Parathyroid adenoma (tissue), 2 donors: ENCODE results near the gene PRKCH.
A peak's percentile ranks its signal among the peaks of the same experiment; 100 is the strongest.

Source experiments
- H2AFZ ChIP-seq: fragments of 300-600 bp; sonication (generic); one replicate; pipeline ENCODE4 v1.7.0; 2017; ENCODE audit warnings: antibody characterized with exemption, mild to moderate bottlenecking
- H3K27ac ChIP-seq: fragments of 300-600 bp; sonication (generic); one replicate; pipeline ENCODE4 v1.7.0; 2017
- H3K27me3 ChIP-seq: fragments of 300-600 bp; sonication (generic); one replicate; pipeline ENCODE4 v1.7.0; 2017; ENCODE audit warnings: low read length; ENCODE audit not compliant: control insufficient read depth, insufficient read depth
- H3K36me3 ChIP-seq: fragments of 300-600 bp; sonication (generic); one replicate; pipeline ENCODE4 v1.7.0; 2017; ENCODE audit warnings: low read length; ENCODE audit not compliant: control insufficient read depth, insufficient read depth
- H3K4me1 ChIP-seq: fragments of 300-600 bp; sonication (generic); one replicate; pipeline ENCODE4 v1.7.0; 2017; ENCODE audit warnings: control low read depth
- H3K4me2 ChIP-seq: fragments of 300-600 bp; sonication (generic); one replicate; pipeline ENCODE4 v1.7.0; 2017; ENCODE audit warnings: low read length
- H3K4me3 ChIP-seq: fragments of 300-600 bp; sonication (generic); one replicate; pipeline ENCODE4 v1.7.0; 2017; ENCODE audit warnings: low read depth, low read length
- H3K79me2 ChIP-seq: fragments of 300-600 bp; sonication (generic); one replicate; pipeline ENCODE4 v1.7.0; 2017; ENCODE audit warnings: control low read depth
- H3K9ac ChIP-seq: fragments of 300-600 bp; sonication (generic); one replicate; pipeline ENCODE4 v1.7.0; 2017; ENCODE audit warnings: mild to moderate bottlenecking
- H3K9me3 ChIP-seq: fragments of 300-600 bp; sonication (generic); one replicate; pipeline ENCODE4 v1.7.0; 2017; ENCODE audit warnings: low read length; ENCODE audit not compliant: control insufficient read depth
- CTCF ChIP-seq: fragments of 300-600 bp; sonication (generic); IDR thresholded peaks from one replicate; pipeline ENCODE4 v1.7.0; 2017; ENCODE audit warnings: antibody characterized with exemption, mild to moderate bottlenecking
- donor health status: primary hyperparathyroidism.

PRKCH gene

GRCh38 chr14:61489512-61489911, 168.1 kb downstream of the PRKCH start:
- H3K79me2 ChIP-seq: no peaks in the 10 kb centered on the region
- H3K9ac ChIP-seq: no peak overlapping the region
- H3K27ac ChIP-seq: no peak overlapping the region
- no peak overlapping the region for H3K4me3 ChIP-seq
- H3K9me3 ChIP-seq: no peaks in the 10 kb centered on the region
- H3K36me3 ChIP-seq: no peaks in the 10 kb centered on the region
- no peak overlapping the region for H2AFZ ChIP-seq
- H3K4me1 ChIP-seq: peaks cover 3% of the 10 kb centered on the region
- H3K4me2 ChIP-seq: no peak overlapping the region
- no peak for TF ChIP-seq CTCF
- H3K27me3 ChIP-seq: no peaks in the 10 kb centered on the region

- H3K4me1 ChIP-seq: peaks cover 3% of the 10 kb centered on the region
These were observed 168.6 kb downstream of the PRKCH start for GRCh38 chr14:61489932-61490331.

GRCh38 chr14:61491224-61491623, 169.8 kb downstream of the PRKCH start:
- Histone ChIP-seq H3K4me2 (no peak overlapping the region), H3K4me1 (peaks cover 3% of the 10 kb centered on the region), H3K27me3 (no peaks in the 10 kb centered on the region), H3K27ac (no peak overlapping the region), H3K79me2 (peaks cover under 1% of the 10 kb centered on the region), H2AFZ (no peak overlapping the region), H3K36me3 (no peaks in the 10 kb centered on the region), H3K9me3 (no peaks in the 10 kb centered on the region), H3K4me3 (no peak overlapping the region), H3K9ac (no peak overlapping the region)
- TF ChIP-seq CTCF: no peak

More at GRCh38 chr14:61489932-61490331, 168.6 kb downstream of the PRKCH start:
- Histone ChIP-seq H3K27ac (peak overlapping the region; percentile 12), H2AFZ (no peak overlapping the region), H3K4me2 (no peak overlapping the region), H3K79me2 (no peaks in the 10 kb centered on the region), H3K36me3 (no peaks in the 10 kb centered on the region), H3K27me3 (no peaks in the 10 kb centered on the region), H3K9ac (no peak overlapping the region), H3K9me3 (no peaks in the 10 kb centered on the region), H3K4me3 (no peak overlapping the region)
- TF ChIP-seq CTCF: no peak

GRCh38 chr14:61491876-61492434, 170.6 kb downstream of the PRKCH start:
- no peak overlapping the region for H3K9ac ChIP-seq
- no peaks in the 10 kb centered on the region for H3K27me3 ChIP-seq
- no peak overlapping the region for H2AFZ ChIP-seq
- no peaks in the 10 kb centered on the region for H3K9me3 ChIP-seq
- H3K27ac ChIP-seq: no peak overlapping the region
- H3K4me3 ChIP-seq: no peak overlapping the region
- peaks cover 3% of the 10 kb centered on the region for H3K4me1 ChIP-seq
- no peak for TF ChIP-seq CTCF
- no peak overlapping the region for H3K4me2 ChIP-seq
- peaks cover 3% of the 10 kb centered on the region for H3K79me2 ChIP-seq
- H3K36me3 ChIP-seq: no peaks in the 10 kb centered on the region

- Histone ChIP-seq H3K9me3 (no peaks in the 10 kb centered on the region), H3K27me3 (no peaks in the 10 kb centered on the region), H3K4me1 (peaks cover 3% of the 10 kb centered on the region), H3K79me2 (peaks cover 3% of the 10 kb centered on the region), H3K4me2 (no peak overlapping the region), H2AFZ (no peak overlapping the region), H3K36me3 (no peaks in the 10 kb centered on the region), H3K9ac (no peak overlapping the region), H3K4me3 (no peak overlapping the region), H3K27ac (no peak overlapping the region)
- TF ChIP-seq CTCF: no peak
These were observed 171.1 kb downstream of the PRKCH start for GRCh38 chr14:61492474-61492873.
